HG02610 (cell line): ENCODE measurements around the gene UGCG.
"Not testable (repeated sequence)": the region's sequence is repeated elsewhere in the genome, so short reads cannot be mapped to it uniquely, and the experiment has no call there.

Experiments
- ATAC-seq: cut with Tn5 transposase; IDR thresholded peaks from one replicate; pipeline ENCODE4 v1.9.1; 2021; ENCODE audit warnings: mild to moderate bottlenecking, moderate library complexity; ENCODE audit not compliant: unreplicated experiment

UGCG gene

DNA sequence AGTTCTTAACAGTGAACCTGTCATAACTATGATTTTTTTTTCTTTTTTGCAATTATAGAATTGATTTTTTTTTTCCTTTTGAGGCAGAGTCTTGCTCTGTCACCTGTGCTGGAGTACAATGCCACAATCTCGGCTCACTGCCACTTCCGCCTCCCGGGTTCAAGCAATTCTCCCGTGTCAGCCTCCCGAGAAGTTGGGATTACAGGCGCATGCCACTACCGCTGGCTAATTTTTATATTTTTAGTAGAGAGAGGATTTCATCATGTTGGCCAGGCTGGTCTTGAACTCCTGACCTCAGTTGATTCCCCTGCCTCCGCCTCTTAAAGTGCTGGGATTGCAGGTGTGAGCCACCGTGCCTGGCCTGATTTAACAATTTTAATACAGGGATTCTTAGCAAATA lies 21.4 kb downstream of the UGCG start:
- no peak for ATAC-seq

DNA sequence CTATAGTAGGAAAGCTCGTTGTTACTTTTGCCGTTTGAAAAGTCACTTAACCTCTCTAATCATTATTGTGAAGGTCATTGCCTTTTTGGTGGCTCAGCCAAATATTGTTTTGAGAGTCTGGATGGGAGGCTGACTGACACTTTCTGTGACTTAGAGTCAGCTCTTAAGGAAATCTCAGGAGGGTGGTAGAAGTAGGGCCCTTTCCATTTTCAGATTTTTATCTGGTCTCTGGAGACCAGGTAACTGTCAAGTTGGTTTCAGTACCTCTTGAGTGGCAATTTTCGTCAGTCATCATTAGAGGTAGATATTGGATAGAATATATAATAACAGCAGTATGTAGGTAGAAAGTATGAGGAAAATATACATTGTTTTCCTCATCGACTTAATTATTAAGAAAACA lies 23.3 kb downstream of the UGCG start:
- ATAC-seq = no peak

- no peak for ATAC-seq
These were observed 23.9 kb downstream of the UGCG start for GRCh38 chr9:111920531-111920930.

GRCh38 chr9:111922324-111923013 lies 25.9 kb downstream of the UGCG start:
- ATAC-seq = no peak

DNA sequence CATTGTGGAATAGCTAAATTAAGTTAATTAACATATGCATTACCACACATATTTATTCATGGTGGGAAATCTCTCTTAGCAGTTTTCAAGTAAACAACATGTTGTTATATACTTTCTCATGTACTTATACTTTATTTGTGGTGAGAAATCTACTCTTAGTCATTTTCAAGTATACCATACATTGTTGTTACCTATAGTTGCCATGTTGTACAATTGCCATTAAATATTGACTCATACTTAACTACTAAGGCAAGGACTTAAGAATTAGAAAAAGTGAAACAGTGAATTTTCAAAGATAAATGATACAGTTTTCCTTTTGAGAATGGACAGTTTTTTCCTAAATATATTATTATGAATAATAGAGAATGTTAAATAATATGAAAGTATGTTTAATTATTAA lies 27.7 kb downstream of the UGCG start:
- no peak for ATAC-seq

DNA sequence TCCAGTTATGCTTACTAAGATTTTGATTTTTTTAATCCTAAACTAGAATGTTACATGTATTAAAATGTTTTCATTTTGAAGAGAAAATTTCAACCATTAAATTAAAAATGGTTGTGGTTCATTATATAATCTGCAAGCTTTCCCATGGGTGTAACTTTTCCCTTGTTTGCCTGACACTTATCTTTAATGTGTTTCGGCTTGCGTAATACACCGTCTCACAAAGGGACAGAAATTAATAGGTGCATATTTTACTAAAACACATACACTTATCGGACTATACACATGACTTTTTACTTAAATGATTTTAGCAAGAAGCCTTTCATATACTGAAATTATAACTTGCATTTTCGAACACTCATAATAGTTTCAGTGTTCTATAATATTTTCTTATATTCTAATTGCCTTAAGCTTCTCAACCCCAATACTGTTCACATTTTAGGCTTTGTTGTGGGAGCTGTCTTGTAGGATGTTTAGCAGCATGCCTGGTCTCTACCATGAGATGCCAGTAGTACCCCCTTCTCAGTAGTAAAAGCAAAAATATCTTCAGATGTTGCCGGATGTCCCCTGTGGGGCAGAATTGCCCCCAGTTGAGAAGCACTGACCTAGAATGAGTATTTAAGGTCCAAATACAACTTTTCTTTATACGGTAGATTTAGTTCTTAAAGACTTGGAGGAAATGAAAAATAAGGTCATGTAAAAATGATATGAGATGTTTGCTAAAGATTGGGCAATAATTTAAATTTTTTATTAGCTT lies 28.6 kb downstream of the UGCG start:
- ATAC-seq = no peak

- no peak for ATAC-seq
These were observed 29.2 kb downstream of the UGCG start for GRCh38 chr9:111925784-111926183.

GRCh38 chr9:111926421-111926875 lies 29.8 kb downstream of the UGCG start:
- peak; percentile 97 for ATAC-seq

GRCh38 chr9:111928359-111928720 lies 31.7 kb downstream of the UGCG start:
- no peak for ATAC-seq

DNA sequence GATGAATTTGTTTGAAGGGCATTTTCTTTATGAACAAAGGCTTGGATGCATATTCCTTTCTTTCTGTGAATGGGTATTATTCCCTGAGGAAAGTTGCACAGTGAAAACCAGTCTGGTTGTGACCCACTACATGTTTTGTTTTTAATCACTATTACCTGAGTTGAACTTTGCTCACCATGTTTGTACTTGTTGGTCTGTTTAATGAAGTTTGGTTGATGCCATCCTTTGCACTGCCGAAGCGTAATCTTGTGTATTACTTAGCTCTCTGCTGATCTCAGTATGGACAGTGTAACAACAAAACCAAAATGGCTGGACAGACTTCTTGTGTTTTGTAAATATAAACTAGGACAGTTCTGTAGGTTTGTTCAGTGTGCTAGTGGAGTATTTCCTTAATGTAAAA lies 38.1 kb downstream of the UGCG start:
- no peak for ATAC-seq

GRCh38 chr9:111936391-111936790 lies 39.8 kb downstream of the UGCG start:
- ATAC-seq = no peak

DNA sequence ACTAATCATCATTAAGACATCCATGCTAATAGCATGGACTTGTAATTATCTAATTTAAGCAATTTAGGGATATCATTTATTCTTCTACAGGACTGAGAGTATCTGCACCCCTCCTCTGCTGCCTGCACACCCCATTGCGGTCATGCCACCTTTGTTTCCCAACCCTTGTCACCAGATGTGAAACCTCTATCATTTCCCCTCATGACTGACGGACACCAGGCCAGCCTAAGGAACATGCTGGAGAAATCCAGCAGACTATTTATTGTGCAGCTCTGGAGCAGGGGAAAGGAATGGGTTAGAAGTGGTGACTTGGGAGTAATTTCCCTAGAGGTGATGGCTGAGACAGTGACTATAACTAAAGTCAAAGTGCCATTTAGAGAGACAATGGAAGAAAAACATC lies 40.7 kb downstream of the UGCG start:
- no peak for ATAC-seq

GRCh38 chr9:111937781-111938426 lies 41.3 kb downstream of the UGCG start:
- ATAC-seq = peak; percentile 78

- no peak for ATAC-seq
These were observed 41.8 kb downstream of the UGCG start for GRCh38 chr9:111938427-111938800.

GRCh38 chr9:111939322-111939721 lies 42.7 kb downstream of the UGCG start:
- ATAC-seq = no peak

DNA sequence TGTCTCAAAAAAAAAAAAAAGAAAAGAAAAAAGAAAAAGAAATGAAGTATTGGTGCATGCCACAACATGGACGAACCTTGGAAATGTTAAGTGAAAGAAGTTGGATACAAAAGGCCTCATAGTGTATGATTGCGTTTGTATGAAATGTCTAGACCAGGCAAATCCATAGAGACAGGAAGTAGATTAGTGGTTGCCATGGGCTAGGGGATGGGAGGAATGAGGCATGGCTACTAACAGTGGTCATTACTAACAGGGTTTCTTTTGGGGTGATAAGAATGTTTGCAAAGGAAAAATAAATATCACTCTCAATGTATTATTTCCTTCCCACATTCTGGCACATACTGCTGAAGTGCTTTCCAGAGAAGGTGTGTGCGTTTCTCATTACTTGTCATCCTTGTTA lies 44.1 kb downstream of the UGCG start:
- ATAC-seq = no peak

DNA sequence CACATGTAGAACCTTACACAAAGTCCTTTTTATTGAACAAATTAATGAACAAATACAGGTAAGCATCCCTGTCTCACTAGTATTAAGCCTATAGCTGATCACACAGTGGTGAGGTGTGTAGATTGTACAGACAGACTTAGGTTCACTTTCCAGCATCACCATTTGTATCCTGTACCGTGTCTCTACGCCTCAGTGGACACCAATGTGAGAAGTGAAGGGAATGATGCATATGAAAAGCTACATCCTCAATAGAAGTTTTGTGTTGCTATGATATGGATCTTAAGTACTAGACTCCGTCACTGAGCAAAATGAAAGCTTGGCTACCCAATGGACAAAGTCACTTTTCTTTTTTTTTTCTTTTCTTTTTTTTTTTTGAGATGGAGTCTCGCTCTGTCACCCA lies 46.6 kb downstream of the UGCG start:
- no peak for ATAC-seq

- ATAC-seq = no peak
These were observed 47.1 kb downstream of the UGCG start for GRCh38 chr9:111943746-111944145.

- no peak for ATAC-seq
These were observed 47.7 kb downstream of the UGCG start for GRCh38 chr9:111944241-111944866.

- ATAC-seq = peak; percentile 74
These were observed 48.6 kb downstream of the UGCG start for GRCh38 chr9:111945216-111945615.

- not testable (repeated sequence) for ATAC-seq
These were observed 51.5 kb downstream of the UGCG start for GRCh38 chr9:111948109-111948508.

DNA sequence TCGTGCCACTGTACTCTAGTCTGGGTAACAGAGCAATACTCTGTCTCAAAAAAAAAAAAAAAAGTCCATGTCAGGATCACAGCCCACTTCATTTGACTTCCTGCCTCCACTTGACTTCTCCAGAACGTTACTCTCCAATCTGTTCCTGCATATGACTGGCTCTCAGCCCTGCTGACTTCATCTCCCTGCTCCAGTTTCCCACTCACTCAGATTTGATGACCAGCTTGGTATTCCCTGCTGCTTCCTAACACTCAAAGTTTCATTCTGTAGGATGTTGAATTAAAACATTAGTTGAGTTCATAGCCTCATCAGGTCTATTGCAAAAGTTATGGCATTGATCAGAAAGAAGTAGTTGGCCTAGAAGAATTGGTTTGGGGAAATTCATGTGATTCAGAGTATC lies 52.3 kb downstream of the UGCG start:
- no peak for ATAC-seq
